ENCODE results near the gene OGFR. TPM values are rescaled to one million over a fixed set of nuclear protein-coding genes. Genes with fewer than 3 reads are reported as not detected.
"Not testable (repeated sequence)": the region's sequence is repeated elsewhere in the genome, so short reads cannot be mapped to it uniquely, and the experiment has no call there.

Gene OGFR
- total and polyA plus RNA-seq, 12 donors = 9.3 to 157 (median 45.0) TPM

DNA sequence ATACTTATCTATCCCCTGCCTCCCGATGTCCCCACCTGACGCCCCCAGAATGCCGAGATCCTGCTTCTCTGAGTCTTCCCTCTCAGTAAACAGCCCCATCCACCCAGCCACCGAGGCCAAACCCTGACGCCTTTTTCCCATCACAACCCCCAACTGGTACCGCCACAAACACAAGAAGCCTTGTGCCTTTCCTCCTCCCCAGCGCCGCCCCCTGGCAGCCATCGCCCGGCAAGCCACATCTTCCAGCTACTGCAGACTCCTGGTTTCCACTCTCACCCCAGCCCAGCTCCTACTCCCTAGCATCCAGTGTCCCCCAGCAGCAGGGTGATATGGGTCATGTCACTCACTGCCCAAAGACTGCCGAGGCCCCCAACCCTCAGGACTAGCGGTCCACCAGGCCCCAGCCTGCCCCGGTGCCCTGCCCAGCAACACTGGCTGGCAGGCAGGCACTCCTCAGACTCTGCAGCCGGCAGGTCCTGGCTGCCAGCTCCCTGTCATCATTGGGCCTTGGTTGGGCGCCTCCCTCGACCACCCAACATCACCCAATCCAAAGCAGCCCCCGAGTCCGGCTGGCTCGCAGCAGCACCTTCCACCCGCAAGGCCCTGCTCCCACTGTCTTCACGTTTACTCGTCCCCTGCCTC is 45.8 kb downstream of the OGFR start:
- no peak overlapping the region for H3K27ac ChIP-seq
- 89 to 95% (median 90%) methylated on average over 14 to 22 of the region's 22 CpGs for WGBS, 4 donors
- no peak for DNase-seq

DNA sequence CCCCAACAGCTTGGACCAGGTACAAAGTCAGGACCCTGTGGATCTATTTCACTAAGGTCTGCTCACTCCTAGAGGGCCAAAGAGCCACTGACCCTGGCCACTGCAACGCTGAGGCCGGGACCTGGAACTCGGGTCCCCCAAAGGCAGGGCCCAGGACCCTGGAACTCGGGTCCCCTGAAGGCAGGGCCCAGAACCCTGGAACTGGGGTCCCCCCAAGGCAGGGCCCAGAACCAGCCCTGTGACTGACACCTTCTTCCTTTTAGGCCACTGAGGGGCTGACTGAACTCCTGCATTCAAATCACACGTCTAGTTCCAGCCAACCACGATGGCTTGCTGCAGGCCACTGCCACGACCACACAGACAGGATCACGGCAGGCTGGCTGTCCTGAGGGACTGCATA is 47.6 kb downstream of the OGFR start:
- DNase-seq = no peak
- no peaks in the 10 kb centered on the region for H3K9me3 ChIP-seq (replicated peaks in 1 of 3)
- TF ChIP-seq, protein P1, sequence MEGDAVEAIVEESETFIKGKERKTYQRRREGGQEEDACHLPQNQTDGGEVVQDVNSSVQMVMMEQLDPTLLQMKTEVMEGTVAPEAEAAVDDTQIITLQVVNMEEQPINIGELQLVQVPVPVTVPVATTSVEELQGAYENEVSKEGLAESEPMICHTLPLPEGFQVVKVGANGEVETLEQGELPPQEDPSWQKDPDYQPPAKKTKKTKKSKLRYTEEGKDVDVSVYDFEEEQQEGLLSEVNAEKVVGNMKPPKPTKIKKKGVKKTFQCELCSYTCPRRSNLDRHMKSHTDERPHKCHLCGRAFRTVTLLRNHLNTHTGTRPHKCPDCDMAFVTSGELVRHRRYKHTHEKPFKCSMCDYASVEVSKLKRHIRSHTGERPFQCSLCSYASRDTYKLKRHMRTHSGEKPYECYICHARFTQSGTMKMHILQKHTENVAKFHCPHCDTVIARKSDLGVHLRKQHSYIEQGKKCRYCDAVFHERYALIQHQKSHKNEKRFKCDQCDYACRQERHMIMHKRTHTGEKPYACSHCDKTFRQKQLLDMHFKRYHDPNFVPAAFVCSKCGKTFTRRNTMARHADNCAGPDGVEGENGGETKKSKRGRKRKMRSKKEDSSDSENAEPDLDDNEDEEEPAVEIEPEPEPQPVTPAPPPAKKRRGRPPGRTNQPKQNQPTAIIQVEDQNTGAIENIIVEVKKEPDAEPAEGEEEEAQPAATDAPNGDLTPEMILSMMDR (IDR thresholded peaks at IDR 0.05) = no peak
- no peak for TF ChIP-seq POLR2A (IDR thresholded peaks at IDR 0.05)
- 92 to 100% (median 93%) methylated on average over 4 to 8 of the region's 8 CpGs for WGBS, 4 donors
- intact Hi-C loops (cut with DNase I) = no loop called here
- H3K4me1 ChIP-seq (replicated peaks in 1 of 2) = no peaks in the 10 kb centered on the region
- no peaks in the 10 kb centered on the region for H3K27me3 ChIP-seq
- no peak overlapping the region for H3K27ac ChIP-seq
- no peak overlapping the region for H3K4me3 ChIP-seq
- H3K36me3 ChIP-seq (replicated peaks in 1 of 2) = peaks cover 0 to 5% of the 10 kb centered on the region in 2 donors

More for the DNA sequence above, 45.8 kb downstream of the OGFR start:
- H3K36me3 ChIP-seq (replicated peaks in 1 of 2) = peaks cover 0 to 5% of the 10 kb centered on the region in 2 donors
- intact Hi-C loops (cut with DNase I) = no loop called here
- no peaks in the 10 kb centered on the region for H3K9me3 ChIP-seq (replicated peaks in 1 of 3)
- H3K27me3 ChIP-seq = no peaks in the 10 kb centered on the region
- TF ChIP-seq POLR2A (IDR thresholded peaks at IDR 0.05) = no peak
- TF ChIP-seq, protein P1 (IDR thresholded peaks at IDR 0.05) = no peak
- no peaks in the 10 kb centered on the region for H3K4me1 ChIP-seq (replicated peaks in 1 of 2)
- no peak overlapping the region for H3K4me3 ChIP-seq

DNA sequence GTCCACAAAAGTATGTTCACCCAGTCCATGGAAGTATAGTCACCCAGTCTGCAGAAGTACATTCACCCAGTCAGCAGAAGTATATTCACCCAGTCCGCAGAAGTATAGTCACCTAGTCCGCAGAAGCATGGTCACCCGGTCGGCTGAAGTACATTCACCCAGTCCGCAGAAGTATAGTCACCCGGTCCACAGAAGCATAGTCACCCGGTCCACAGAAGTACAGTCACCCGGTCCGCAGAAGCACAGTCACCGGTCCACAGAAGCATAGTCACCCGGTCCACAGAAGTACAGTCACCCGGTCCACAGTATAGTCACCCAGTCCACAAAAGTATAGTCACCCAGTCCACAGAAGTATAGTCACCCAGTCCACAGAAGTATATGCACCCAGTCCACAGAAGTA is 48.2 kb downstream of the OGFR start:
- no peak overlapping the region for H3K4me3 ChIP-seq
- intact Hi-C loops (cut with DNase I) = no loop called here
- no peaks in the 10 kb centered on the region for H3K4me1 ChIP-seq (replicated peaks in 1 of 2)
- WGBS, 4 donors = 91 to 97% (median 94%) methylated on average over 10 to 12 of the region's 12 CpGs
- peaks cover 0 to 5% of the 10 kb centered on the region in 2 donors for H3K36me3 ChIP-seq (replicated peaks in 1 of 2)
- TF ChIP-seq, protein P1 (IDR thresholded peaks at IDR 0.05) = no peak
- no peak for TF ChIP-seq POLR2A (IDR thresholded peaks at IDR 0.05)
- H3K27ac ChIP-seq = no peak overlapping the region
- no peak for DNase-seq
- no peaks in the 10 kb centered on the region for H3K27me3 ChIP-seq
- no peaks in the 10 kb centered on the region for H3K9me3 ChIP-seq (replicated peaks in 1 of 3)

DNA sequence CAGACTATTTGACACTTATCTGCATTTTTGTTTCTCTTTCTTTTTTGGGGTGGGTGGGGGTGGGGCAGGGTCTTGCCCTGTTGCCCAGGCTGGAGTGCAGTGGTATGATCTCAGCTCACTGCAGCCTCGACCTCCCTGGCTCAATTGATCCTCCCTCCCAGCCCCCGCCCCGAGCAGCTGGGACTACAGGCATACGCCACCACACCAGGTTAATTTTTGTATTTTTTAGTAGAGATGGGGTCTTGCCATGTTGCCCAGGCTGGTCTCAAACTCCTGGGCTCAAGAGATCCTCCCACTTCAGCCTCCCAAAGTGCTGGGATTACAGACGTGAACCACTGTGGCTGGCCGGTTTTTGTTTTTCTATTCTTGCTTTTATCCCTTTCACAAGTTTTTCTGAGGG is 48.7 kb downstream of the OGFR start:
- H3K4me3 ChIP-seq; H3K27ac ChIP-seq; intact Hi-C loops (cut with DNase I); H3K36me3 ChIP-seq (replicated peaks in 1 of 2); H3K4me1 ChIP-seq (replicated peaks in 1 of 2); DNase-seq; H3K27me3 ChIP-seq; H3K9me3 ChIP-seq (replicated peaks in 1 of 3): not testable (repeated sequence)
- 89 to 96% (median 91%) methylated on average over 6 of the region's 6 CpGs for WGBS, 4 donors

DNA sequence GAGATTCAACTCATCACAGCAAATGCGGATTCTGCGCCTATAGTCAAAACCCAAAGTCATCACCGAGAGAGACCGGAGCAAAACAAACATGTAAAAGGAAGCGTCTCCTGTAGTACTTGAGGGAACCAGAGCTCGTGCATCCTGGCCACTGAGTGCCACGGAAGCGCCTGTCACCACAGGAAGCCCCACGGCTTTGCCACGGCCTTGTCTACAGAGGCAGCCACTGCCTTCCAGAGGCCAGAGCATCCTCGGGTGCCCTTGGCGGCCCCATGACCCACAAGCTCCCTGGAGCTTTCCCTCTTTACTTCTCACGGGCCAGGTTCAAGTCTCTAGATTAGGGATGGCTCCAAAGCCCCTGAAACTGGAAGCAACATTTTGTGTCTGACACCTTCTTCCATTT is 49.5 kb downstream of the OGFR start:
- H3K4me3 ChIP-seq = no peak overlapping the region
- peak in 1 of 7 donors; percentile 10 for DNase-seq
- 93 to 96% (median 95%) methylated on average over 9 to 13 of the region's 13 CpGs for WGBS, 4 donors
- no peaks in the 10 kb centered on the region for H3K27me3 ChIP-seq
- intact Hi-C loops (cut with DNase I) = no loop called here
- no peak overlapping the region for H3K27ac ChIP-seq
- no peaks in the 10 kb centered on the region for H3K9me3 ChIP-seq (replicated peaks in 1 of 3)
- TF ChIP-seq, protein P1 (IDR thresholded peaks at IDR 0.05) = no peak
- no peak for TF ChIP-seq POLR2A (IDR thresholded peaks at IDR 0.05)
- no peaks in the 10 kb centered on the region for H3K4me1 ChIP-seq (replicated peaks in 1 of 2)
- H3K36me3 ChIP-seq (replicated peaks in 1 of 2) = peaks cover 0 to 5% of the 10 kb centered on the region in 2 donors

Measured in adrenal gland (tissue), 12 donors.